A549 (cell line): Measurements from ENCODE around the gene TCOF1.

Experiments used
- CHD2 ChIP-seq: fragments of 150-350 bp; IDR thresholded peaks from 2 replicates; pipeline ENCODE4 v1.6.1; 2014; ENCODE audit warnings: low read length; ENCODE audit not compliant: partially characterized antibody
- CHD4 ChIP-seq: fragments of 200-600 bp; sonication (generic); IDR thresholded peaks from 2 replicates; pipeline ENCODE4 v1.6.1; 2016; ENCODE audit warnings: antibody characterized with exemption, mild to moderate bottlenecking, borderline replicate concordance
- CTCF ChIP-seq: fragments of >200 bp; sonication (Bioruptor Twin); formaldehyde crosslinking; IDR thresholded peaks from 3 replicates; pipeline ENCODE4 v1.5.1; 2016
- ESRRA ChIP-seq: fragments of 150-350 bp; IDR thresholded peaks from 2 replicates; pipeline ENCODE4 v1.6.1; 2014; ENCODE audit warnings: mild to moderate bottlenecking, low read length, borderline replicate concordance
- HOXA7 ChIP-seq: fragments of 250-450 bp; sonication (Bioruptor Pico); IDR thresholded peaks from 2 replicates; pipeline ENCODE4 v1.5.0; 2020; ENCODE audit warnings: mild to moderate bottlenecking, moderate library complexity
- SREBF2 ChIP-seq: fragments of 450-650 bp; IDR thresholded peaks from 2 replicates; pipeline ENCODE4 v1.6.1; 2014; ENCODE audit warnings: mild to moderate bottlenecking, moderate library complexity

- no peak for TF ChIP-seq CTCF
- no peak for TF ChIP-seq SREBF2
- no peak for TF ChIP-seq CHD4
- TF ChIP-seq ESRRA = no peak
- TF ChIP-seq HOXA7 (CRISPR knock-in tag) = no peak
- no peak for TF ChIP-seq CHD2
Observed at GRCh38 chr5:150444770-150445169, 87.3 kb downstream of the TCOF1 start.
